Suprapubic skin (tissue), 4 donors: ENCODE results near the gene NIM1K. TPM values are rescaled to one million over a fixed set of nuclear protein-coding genes. Genes with fewer than 3 reads are reported as not detected.

Source experiments
- DNase-seq, 2 donors: peaks; one replicate each; pipeline ENCODE4 v3.0.0-alpha.2; 2019; ENCODE audit warnings: low spot score in 2 of 2
- H3K27ac ChIP-seq: fragments of 200-600 bp; sonication (generic); one replicate; pipeline ENCODE4 v1.5.1; 2019
- H3K27me3 ChIP-seq: fragments of 200-600 bp; sonication (generic); one replicate; pipeline ENCODE4 v1.5.1; 2019
- H3K36me3 ChIP-seq: fragments of 200-600 bp; sonication (generic); one replicate; pipeline ENCODE4 v1.5.1; 2019
- H3K4me1 ChIP-seq: fragments of 200-600 bp; sonication (generic); one replicate; pipeline ENCODE4 v1.5.1; 2019
- H3K4me3 ChIP-seq: fragments of 200-600 bp; sonication (generic); one replicate; pipeline ENCODE4 v1.5.1; 2019; ENCODE audit warnings: mild to moderate bottlenecking
- H3K9me3 ChIP-seq: fragments of 200-600 bp; sonication (generic); one replicate; pipeline ENCODE4 v1.5.1; 2019
- CTCF ChIP-seq, 2 donors: fragments of 200-600 bp in 1 of 2; fragments of 450-650 bp in 1 of 2; sonication (generic) in 1 of 2; IDR thresholded peaks; one replicate each; pipeline ENCODE4 v1.5.1; 2016 to 2019; ENCODE audit warnings: antibody characterized with exemption in 2 of 2, mild to moderate bottlenecking in 1 of 2, moderate library complexity in 1 of 2
- EP300 ChIP-seq: sonication (generic); formaldehyde crosslinking; IDR thresholded peaks from one replicate; pipeline ENCODE4 v1.6.1; 2017; ENCODE audit warnings: antibody characterized with exemption
- POLR2A ChIP-seq, 2 donors: fragments of 450-650 bp; IDR thresholded peaks; one replicate each; pipeline ENCODE4 v1.6.1; 2017; ENCODE audit warnings: antibody characterized with exemption in 2 of 2, mild to moderate bottlenecking in 2 of 2, moderate library complexity in 2 of 2
- POLR2AphosphoS5 ChIP-seq, 3 donors: sonication (generic); formaldehyde crosslinking; IDR thresholded peaks; one replicate each; pipeline ENCODE4 v1.6.1; 2017; ENCODE audit warnings: antibody characterized with exemption in 3 of 3
- WGBS: methylation state at CpG from one replicate; pipeline ENCODE4 v1.1.5; 2018; 5-methylcytosine and 5-hydroxymethylcytosine counted together
- total RNA-seq, 4 donors: library from RNA; depleted of rRNA; stranded (reverse); fragments of >200 nt; gene quantifications; one replicate each; pipeline ENCODE4 v1.1.0, GENCODE V29; 2016

The NIM1K gene
- total RNA-seq, 4 donors from 2014 or later = 0.45 to 3.0 (median 1.2) TPM

GRCh38 chr5:43313854-43314457, 121.9 kb downstream of the NIM1K start:
- DNase-seq = no peak
- Histone ChIP-seq H3K27me3 (no peaks in the 10 kb centered on the region), H3K4me1 (peaks cover 43% of the 10 kb centered on the region), H3K4me3 (peak overlapping the region; percentile 83), H3K9me3 (no peaks in the 10 kb centered on the region), H3K36me3 (no peaks in the 10 kb centered on the region), H3K27ac (peak overlapping the region; percentile 51)
- WGBS = 50% methylated on average over 8 of the region's 8 CpGs
- TF ChIP-seq POLR2AphosphoS5 (IDR thresholded peaks at IDR 0.05) = no peak
- TF ChIP-seq CTCF (IDR thresholded peaks at IDR 0.05) = no peak
- TF ChIP-seq POLR2A (IDR thresholded peaks at IDR 0.05) = no peak
- TF ChIP-seq EP300 = no peak

DNA sequence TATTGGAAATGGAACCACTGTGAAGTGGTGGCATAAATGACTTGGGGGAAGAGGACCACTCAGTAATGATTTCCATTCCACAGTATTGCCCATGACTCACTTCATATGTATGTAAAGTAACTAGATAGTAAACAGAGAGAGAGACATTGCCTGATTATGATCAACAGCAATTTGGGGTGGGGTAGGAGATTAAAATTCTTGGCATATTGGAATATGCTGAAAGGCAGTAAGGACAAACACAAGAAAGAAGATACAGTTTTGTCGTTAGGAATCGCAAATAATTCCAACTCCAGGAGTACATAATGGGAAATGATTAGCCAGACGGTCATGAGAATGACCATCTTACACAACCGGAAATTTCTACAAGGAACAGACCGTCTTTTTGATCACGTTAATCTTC, 122.7 kb downstream of the NIM1K start:
- WGBS = 81% methylated on average over 6 of the region's 6 CpGs
- Histone ChIP-seq H3K4me1 (peaks cover 36% of the 10 kb centered on the region), H3K27ac (no peak overlapping the region), H3K4me3 (no peak overlapping the region), H3K27me3 (no peaks in the 10 kb centered on the region), H3K9me3 (no peaks in the 10 kb centered on the region), H3K36me3 (no peaks in the 10 kb centered on the region)
- no peak for TF ChIP-seq EP300
- TF ChIP-seq POLR2AphosphoS5 (IDR thresholded peaks at IDR 0.05) = no peak
- no peak for TF ChIP-seq POLR2A (IDR thresholded peaks at IDR 0.05)
- TF ChIP-seq CTCF (IDR thresholded peaks at IDR 0.05) = no peak
- no peak for DNase-seq

- 62% methylated on average over 8 of the region's 8 CpGs for WGBS
- Histone ChIP-seq H3K27ac (no peak overlapping the region), H3K4me1 (peaks cover 33% of the 10 kb centered on the region), H3K27me3 (no peaks in the 10 kb centered on the region), H3K4me3 (no peak overlapping the region), H3K36me3 (no peaks in the 10 kb centered on the region), H3K9me3 (no peaks in the 10 kb centered on the region)
- TF ChIP-seq POLR2AphosphoS5 (IDR thresholded peaks at IDR 0.05) (no peak), CTCF (IDR thresholded peaks at IDR 0.05) (no peak), EP300 (no peak)
- no peak for DNase-seq
These were observed 123.2 kb downstream of the NIM1K start for GRCh38 chr5:43315263-43315662.

GRCh38 chr5:43315682-43316081, 123.7 kb downstream of the NIM1K start:
- TF ChIP-seq POLR2A (IDR thresholded peaks at IDR 0.05) (no peak), CTCF (IDR thresholded peaks at IDR 0.05) (no peak), POLR2AphosphoS5 (IDR thresholded peaks at IDR 0.05) (no peak), EP300 (no peak)
- no peaks in the 10 kb centered on the region for H3K9me3 ChIP-seq
- H3K4me3 ChIP-seq = no peak overlapping the region
- H3K4me1 ChIP-seq = peaks cover 28% of the 10 kb centered on the region
- DNase-seq = no peak
- H3K27me3 ChIP-seq = no peaks in the 10 kb centered on the region
- H3K27ac ChIP-seq = no peak overlapping the region
- WGBS = 83% methylated on average over 3 of the region's 3 CpGs
- no peaks in the 10 kb centered on the region for H3K36me3 ChIP-seq

DNA sequence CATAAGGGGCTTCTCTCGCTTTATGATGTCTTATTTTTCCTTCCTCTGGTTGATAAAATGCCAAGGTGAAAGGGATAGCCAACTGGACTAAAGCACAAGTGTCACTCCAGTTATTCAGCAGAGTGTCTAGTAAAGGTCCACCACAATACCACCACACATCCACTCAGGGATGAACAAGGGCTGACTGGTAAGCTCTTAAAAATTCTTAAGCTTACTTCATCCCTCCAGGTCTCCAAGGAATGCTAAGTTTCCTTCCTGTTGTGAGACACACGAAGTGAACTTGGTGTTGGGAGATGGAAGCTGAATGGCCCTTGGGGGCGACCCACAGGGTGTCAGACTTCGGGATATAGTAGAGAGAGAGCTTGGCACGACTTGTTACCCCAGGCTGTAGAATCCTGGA, 124.4 kb downstream of the NIM1K start:
- Histone ChIP-seq H3K36me3 (no peaks in the 10 kb centered on the region), H3K27me3 (no peaks in the 10 kb centered on the region), H3K27ac (no peak overlapping the region), H3K4me1 (peaks cover 25% of the 10 kb centered on the region), H3K9me3 (no peaks in the 10 kb centered on the region), H3K4me3 (no peak overlapping the region)
- DNase-seq = no peak
- TF ChIP-seq POLR2A (IDR thresholded peaks at IDR 0.05) = no peak
- no peak for TF ChIP-seq CTCF (IDR thresholded peaks at IDR 0.05)
- TF ChIP-seq EP300 = no peak
- TF ChIP-seq POLR2AphosphoS5 (IDR thresholded peaks at IDR 0.05) = no peak
- WGBS = 84% methylated on average over 5 of the region's 5 CpGs
